ENCODE measurements around the gene MSANTD2.

GRCh38 chr11:124776865-124777645, 23.2 kb downstream of the MSANTD2 start:
- no peak for TF ChIP-seq CTCF (IDR thresholded peaks at IDR 0.05)
- no peak for TF ChIP-seq EZH2 (IDR thresholded peaks at IDR 0.05; ENCODE audit: borderline replicate concordance, insufficient read depth, low read depth, low read length, poor library complexity, severe bottlenecking)

All from B cell (primary cell).